SK-N-DZ (cell line): Measurements from ENCODE around the gene SLIT1.
A peak's percentile ranks its signal among the peaks of the same experiment; 100 is the strongest.
"Not testable (repeated sequence)": the region's sequence is repeated elsewhere in the genome, so short reads cannot be mapped to it uniquely, and the experiment has no call there.

Source experiments
- DNase-seq: peaks from one replicate; pipeline ENCODE4 v3.0.0-alpha.2; 2015; ENCODE audit warnings: low spot score

Gene SLIT1

GRCh38 chr10:97046456-97047082 is 139.2 kb downstream of the SLIT1 start:
- DNase-seq = no peak

- no peak for DNase-seq
Measured at GRCh38 chr10:97043563-97043855, 142.2 kb downstream of the SLIT1 start.

GRCh38 chr10:97042716-97043562 is 142.8 kb downstream of the SLIT1 start:
- no peak for DNase-seq

- no peak for DNase-seq
Measured at GRCh38 chr10:97042081-97042480, 143.7 kb downstream of the SLIT1 start.

GRCh38 chr10:97040706-97041105 is 145.1 kb downstream of the SLIT1 start:
- no peak for DNase-seq

GRCh38 chr10:97040248-97040584 is 145.5 kb downstream of the SLIT1 start:
- no peak for DNase-seq

- DNase-seq = no peak
Measured at GRCh38 chr10:97039538-97040247, 146.1 kb downstream of the SLIT1 start.

GRCh38 chr10:97038688-97039087 is 147.1 kb downstream of the SLIT1 start:
- no peak for DNase-seq

- peak; percentile 86 for DNase-seq
Measured at GRCh38 chr10:97037365-97038361, 148.1 kb downstream of the SLIT1 start.

GRCh38 chr10:97034958-97035769 is 150.6 kb downstream of the SLIT1 start:
- DNase-seq = no peak

- no peak for DNase-seq
Measured at GRCh38 chr10:97034301-97034700, 151.5 kb downstream of the SLIT1 start.

- not testable (repeated sequence) for DNase-seq
Measured at GRCh38 chr10:97033841-97034240, 151.9 kb downstream of the SLIT1 start.

GRCh38 chr10:97032624-97033023 is 153.1 kb downstream of the SLIT1 start:
- no peak for DNase-seq

GRCh38 chr10:97031459-97031858 is 154.3 kb downstream of the SLIT1 start:
- DNase-seq = no peak

- DNase-seq = no peak
Measured at GRCh38 chr10:97030894-97031293, 154.9 kb downstream of the SLIT1 start.

- no peak for DNase-seq
Measured at GRCh38 chr10:97029271-97029670, 156.5 kb downstream of the SLIT1 start.

- no peak for DNase-seq
Measured at GRCh38 chr10:97028832-97029178, 157.0 kb downstream of the SLIT1 start.

- DNase-seq = no peak
Measured at GRCh38 chr10:97028126-97028831, 157.5 kb downstream of the SLIT1 start.

- DNase-seq = peak; percentile 48
Measured at GRCh38 chr10:97025613-97026242, 160.0 kb downstream of the SLIT1 start.
